ENCODE data around the gene ATAD2B. TPM values are rescaled to one million over a fixed set of nuclear protein-coding genes. Genes with fewer than 3 reads are reported as not detected.

The ATAD2B gene
- total RNA-seq, 2 experiments from 2014 or later = 12.9 to 15.4 TPM

- no peaks in the 10 kb centered on the region for H3K9me3 Mint-ChIP-seq
- no peaks in the 10 kb centered on the region for H3K36me3 Mint-ChIP-seq (ENCODE audit: low read depth)
- no peak for DNase-seq
- intact Hi-C loops (cut with micrococcal nuclease) = no loop called here
- no peaks in the 10 kb centered on the region for H3K27me3 Mint-ChIP-seq (ENCODE audit: low read depth)
- CTCF ChIA-PET = no interaction called here
- no peaks in the 10 kb centered on the region for H3K4me1 Mint-ChIP-seq (ENCODE audit: low read depth)
- no peak overlapping the region for H3K4me3 Mint-ChIP-seq
- no peak overlapping the region for H3K27ac Mint-ChIP-seq
Measured at GRCh38 chr2:23712756-23713151, 214.2 kb downstream of the ATAD2B start.

GRCh38 chr2:23711979-23712755 is 214.8 kb downstream of the ATAD2B start:
- no peak for DNase-seq
- Mint-ChIP-seq H3K36me3 (ENCODE audit: low read depth) (peaks cover 3% of the 10 kb centered on the region), H3K9me3 (no peaks in the 10 kb centered on the region), H3K4me3 (no peak overlapping the region), H3K27me3 (ENCODE audit: low read depth) (no peaks in the 10 kb centered on the region), H3K4me1 (ENCODE audit: low read depth) (no peaks in the 10 kb centered on the region), H3K27ac (no peak overlapping the region)
- CTCF ChIA-PET = no interaction called here
- intact Hi-C loops (cut with micrococcal nuclease) = no loop called here

DNA sequence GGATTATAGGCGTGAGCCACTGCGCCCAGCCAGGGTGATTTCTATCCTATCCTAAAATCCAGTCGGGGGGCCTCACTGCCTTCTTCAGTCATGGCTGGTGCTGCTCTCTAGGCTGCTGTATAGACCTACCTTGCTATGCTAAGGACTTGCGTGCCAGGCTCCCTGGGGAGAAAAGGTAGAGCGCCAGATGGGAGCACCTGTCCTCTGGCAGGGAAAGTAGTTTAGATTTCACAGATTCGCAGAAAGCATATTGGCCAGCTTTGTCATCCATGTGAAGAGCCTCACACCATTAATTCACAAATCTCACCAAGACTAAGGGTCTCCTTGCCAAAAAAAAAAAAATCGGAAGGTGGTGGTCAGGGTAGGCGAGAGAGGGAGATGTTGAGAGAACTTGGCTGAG is 217.6 kb downstream of the ATAD2B start:
- CTCF ChIA-PET = no interaction called here
- H3K9me3 Mint-ChIP-seq = no peaks in the 10 kb centered on the region
- no peak overlapping the region for H3K4me3 Mint-ChIP-seq
- no peak overlapping the region for H3K27ac Mint-ChIP-seq
- no peak for DNase-seq
- intact Hi-C loops (cut with micrococcal nuclease) = no loop called here
- no peaks in the 10 kb centered on the region for H3K27me3 Mint-ChIP-seq (ENCODE audit: low read depth)
- H3K36me3 Mint-ChIP-seq (ENCODE audit: low read depth) = peaks cover 15% of the 10 kb centered on the region
- H3K4me1 Mint-ChIP-seq (ENCODE audit: low read depth) = no peaks in the 10 kb centered on the region

DNA sequence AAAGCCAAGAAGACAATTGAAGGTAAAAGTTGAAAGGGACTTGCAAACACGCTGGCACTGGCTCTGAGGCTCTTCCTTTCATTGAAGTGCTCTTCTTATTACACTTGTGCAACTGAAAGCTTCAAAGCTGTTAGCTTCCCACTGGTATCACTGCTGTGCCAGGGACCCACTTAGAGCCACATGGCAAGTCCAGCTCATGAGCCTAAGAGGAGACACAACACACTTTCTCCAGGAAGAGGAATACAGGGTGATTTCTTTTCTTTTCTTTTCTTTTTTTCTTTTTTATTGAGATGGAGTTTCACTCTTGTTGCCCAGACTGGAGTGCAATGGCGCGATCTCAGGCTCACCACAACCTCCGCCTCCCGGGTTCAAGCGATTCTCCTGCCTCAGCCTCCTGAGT is 218.2 kb downstream of the ATAD2B start:
- CTCF ChIA-PET = no interaction called here
- intact Hi-C loops (cut with micrococcal nuclease) = no loop called here
- peaks cover 15% of the 10 kb centered on the region for H3K36me3 Mint-ChIP-seq (ENCODE audit: low read depth)
- no peaks in the 10 kb centered on the region for H3K4me1 Mint-ChIP-seq (ENCODE audit: low read depth)
- H3K27ac Mint-ChIP-seq = no peak overlapping the region
- H3K4me3 Mint-ChIP-seq = no peak overlapping the region
- H3K27me3 Mint-ChIP-seq (ENCODE audit: low read depth) = no peaks in the 10 kb centered on the region
- H3K9me3 Mint-ChIP-seq = no peaks in the 10 kb centered on the region
- DNase-seq = no peak

GRCh38 chr2:23707096-23707495 is 219.8 kb downstream of the ATAD2B start:
- DNase-seq = no peak
- Mint-ChIP-seq H3K9me3 (no peaks in the 10 kb centered on the region), H3K4me3 (no peak overlapping the region), H3K27me3 (ENCODE audit: low read depth) (no peaks in the 10 kb centered on the region), H3K27ac (no peak overlapping the region), H3K36me3 (ENCODE audit: low read depth) (peaks cover 15% of the 10 kb centered on the region), H3K4me1 (ENCODE audit: low read depth) (no peaks in the 10 kb centered on the region)
- intact Hi-C loops (cut with micrococcal nuclease) = no loop called here
- CTCF ChIA-PET = no interaction called here

- CTCF ChIA-PET = no interaction called here
- no peaks in the 10 kb centered on the region for H3K27me3 Mint-ChIP-seq (ENCODE audit: low read depth)
- no peaks in the 10 kb centered on the region for H3K4me1 Mint-ChIP-seq (ENCODE audit: low read depth)
- no peak for DNase-seq
- H3K36me3 Mint-ChIP-seq (ENCODE audit: low read depth) = peaks cover 15% of the 10 kb centered on the region
- H3K9me3 Mint-ChIP-seq = no peaks in the 10 kb centered on the region
- no peak overlapping the region for H3K4me3 Mint-ChIP-seq
- intact Hi-C loops (cut with micrococcal nuclease) = no loop called here
- H3K27ac Mint-ChIP-seq = no peak overlapping the region
Measured at GRCh38 chr2:23706613-23707078, 220.3 kb downstream of the ATAD2B start.

DNA sequence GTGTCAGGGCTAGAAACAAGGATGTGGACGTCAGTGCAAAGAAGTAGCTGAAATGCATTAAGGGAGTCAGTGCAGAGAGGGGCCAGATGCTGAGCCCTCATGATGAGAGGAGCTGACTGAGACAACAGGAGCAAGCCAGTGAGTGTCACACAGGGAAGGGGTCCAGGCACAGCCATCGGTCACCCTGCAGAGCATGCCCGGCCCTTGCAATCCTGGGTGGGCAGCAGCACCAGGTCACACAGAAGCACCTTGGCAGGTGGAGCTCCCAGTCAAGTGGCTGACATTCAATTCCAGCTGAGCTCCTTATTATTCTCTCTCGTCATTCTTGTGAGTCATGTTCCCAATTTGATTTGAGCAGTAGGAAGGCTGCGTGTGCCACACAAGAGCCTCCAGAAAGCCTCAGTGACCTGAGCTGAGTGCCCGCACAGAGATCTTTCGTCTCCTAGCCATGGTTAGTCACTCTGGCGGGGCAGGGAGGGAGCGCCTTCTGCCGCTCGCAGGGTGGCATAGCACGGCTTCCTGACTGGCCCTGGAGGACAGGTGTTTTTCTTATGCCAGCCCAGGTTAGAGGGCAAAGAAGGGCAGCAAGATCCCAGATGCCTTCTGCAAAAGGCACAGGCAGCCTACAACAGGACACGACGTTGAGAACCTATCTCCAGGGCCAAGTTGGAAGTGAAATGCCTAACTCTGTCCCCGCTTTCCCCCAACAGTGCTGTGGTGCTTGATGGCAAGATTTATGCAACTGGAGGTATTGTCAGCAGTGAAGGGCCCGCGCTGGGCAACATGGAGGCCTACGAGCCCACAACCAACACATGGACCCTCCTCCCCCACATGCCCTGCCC is 220.9 kb downstream of the ATAD2B start:
- no peak for DNase-seq
- intact Hi-C loops (cut with micrococcal nuclease) = no loop called here
- H3K27me3 Mint-ChIP-seq (ENCODE audit: low read depth) = no peaks in the 10 kb centered on the region

DNA sequence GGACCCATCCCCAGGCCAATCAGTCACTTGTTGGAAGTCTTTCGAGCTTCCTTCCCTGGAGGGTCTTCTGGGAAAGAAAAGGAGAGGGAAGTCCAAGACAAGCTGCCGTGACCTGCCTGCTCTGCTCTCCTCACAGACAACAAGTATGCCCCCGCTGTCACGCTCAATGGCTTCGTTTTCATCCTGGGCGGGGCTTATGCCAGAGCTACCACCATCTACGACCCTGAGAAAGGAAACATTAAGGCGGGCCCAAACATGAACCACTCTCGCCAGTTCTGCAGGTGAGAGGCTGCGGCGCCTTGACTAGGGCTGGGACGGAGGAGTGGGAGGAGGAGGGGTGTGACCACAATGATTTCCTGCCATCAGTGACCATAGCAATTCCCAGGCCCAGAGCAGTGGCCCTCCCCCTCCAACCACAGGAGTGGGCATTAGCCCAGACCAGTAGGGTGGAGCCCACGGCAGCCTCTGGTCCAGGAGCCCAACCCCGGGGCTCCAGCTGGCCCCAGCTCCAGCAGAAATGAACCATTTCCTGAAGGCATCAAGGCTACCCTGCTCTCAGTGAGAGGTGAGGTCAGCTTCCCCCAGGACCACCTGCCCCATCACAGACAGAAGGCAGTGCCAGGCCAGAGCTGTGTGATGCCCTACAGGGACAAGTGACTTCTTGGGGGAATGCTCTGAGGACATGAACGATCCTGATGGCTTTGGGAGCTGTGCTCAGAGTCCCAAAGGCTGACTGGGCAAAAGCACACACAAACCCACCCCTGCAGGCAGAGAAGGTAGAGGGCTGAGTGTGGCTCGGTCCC is 223.1 kb downstream of the ATAD2B start:
- Mint-ChIP-seq H3K27me3 (ENCODE audit: low read depth) (no peaks in the 10 kb centered on the region), H3K27ac (no peak overlapping the region), H3K9me3 (no peaks in the 10 kb centered on the region), H3K36me3 (ENCODE audit: low read depth) (peaks cover 19% of the 10 kb centered on the region), H3K4me1 (ENCODE audit: low read depth) (no peaks in the 10 kb centered on the region), H3K4me3 (no peak overlapping the region)
- intact Hi-C loops (cut with micrococcal nuclease) = no loop called here
- CTCF ChIA-PET = no interaction called here
- no peak for DNase-seq

More for the DNA sequence above, 220.9 kb downstream of the ATAD2B start:
- no peak overlapping the region for H3K4me3 Mint-ChIP-seq
- no peak overlapping the region for H3K27ac Mint-ChIP-seq
- no peaks in the 10 kb centered on the region for H3K9me3 Mint-ChIP-seq
- H3K4me1 Mint-ChIP-seq (ENCODE audit: low read depth) = no peaks in the 10 kb centered on the region
- peaks cover 15% of the 10 kb centered on the region for H3K36me3 Mint-ChIP-seq (ENCODE audit: low read depth)
- CTCF ChIA-PET = interaction anchor here (0.5 kb wide), 1 partner anchor 202 kb away, joined by 3 read pairs; no protein-coding TSS in a partner anchor

DNA sequence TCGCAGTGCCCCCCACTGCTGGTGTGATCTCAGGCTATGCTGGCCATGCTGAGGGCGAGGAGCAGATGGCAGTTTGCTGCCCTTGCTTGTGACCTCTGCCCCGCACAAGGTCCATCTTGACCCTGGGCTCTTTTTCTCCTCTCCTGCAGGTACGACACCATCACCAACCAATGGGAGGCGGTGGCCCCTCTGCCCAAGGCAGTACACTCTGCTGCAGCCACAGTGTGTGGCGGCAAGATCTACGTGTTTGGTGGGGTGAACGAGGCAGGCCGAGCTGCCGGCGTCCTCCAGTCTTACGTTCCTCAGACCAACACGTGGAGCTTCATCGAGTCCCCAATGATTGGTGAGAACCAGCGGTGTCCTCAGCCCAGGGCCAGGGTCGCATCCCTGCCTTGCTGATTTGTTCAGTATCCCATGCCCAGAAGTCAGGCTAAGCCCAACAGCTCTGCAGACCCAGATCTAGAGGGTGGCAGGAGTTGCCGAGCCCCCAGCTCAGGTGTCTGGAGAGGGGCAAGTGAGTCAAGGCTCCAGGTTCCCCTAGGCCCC is 223.8 kb downstream of the ATAD2B start:
- no peak overlapping the region for H3K27ac Mint-ChIP-seq
- H3K36me3 Mint-ChIP-seq (ENCODE audit: low read depth) = peaks cover 19% of the 10 kb centered on the region
- H3K27me3 Mint-ChIP-seq (ENCODE audit: low read depth) = no peaks in the 10 kb centered on the region
- intact Hi-C loops (cut with micrococcal nuclease) = no loop called here
- no peaks in the 10 kb centered on the region for H3K9me3 Mint-ChIP-seq
- DNase-seq = no peak
- no peak overlapping the region for H3K4me3 Mint-ChIP-seq
- CTCF ChIA-PET = no interaction called here
- no peaks in the 10 kb centered on the region for H3K4me1 Mint-ChIP-seq (ENCODE audit: low read depth)

DNA sequence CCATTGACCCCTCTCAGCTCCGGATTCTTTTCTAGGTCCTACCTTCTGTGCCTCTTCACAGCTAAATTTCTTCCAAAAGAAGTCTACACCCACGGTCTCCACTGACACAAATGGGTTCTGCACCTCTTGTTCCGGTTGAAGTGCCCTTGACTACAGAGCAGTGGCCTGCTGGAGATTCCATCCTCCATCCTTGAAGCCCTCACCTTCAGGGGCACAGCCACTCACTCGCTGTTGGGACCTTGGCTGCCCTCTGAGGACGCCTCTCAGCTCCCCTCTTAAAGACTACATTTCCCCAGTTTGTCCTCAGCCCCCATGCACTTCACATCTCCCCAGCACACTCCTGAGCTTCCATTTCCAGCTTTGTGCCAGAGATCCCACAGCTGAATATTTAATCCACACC is 226.3 kb downstream of the ATAD2B start:
- peaks cover 7% of the 10 kb centered on the region for H3K36me3 Mint-ChIP-seq (ENCODE audit: low read depth)
- no peak for DNase-seq
- no peak overlapping the region for H3K4me3 Mint-ChIP-seq
- H3K4me1 Mint-ChIP-seq (ENCODE audit: low read depth) = no peaks in the 10 kb centered on the region
- H3K27me3 Mint-ChIP-seq (ENCODE audit: low read depth) = no peaks in the 10 kb centered on the region
- no peak overlapping the region for H3K27ac Mint-ChIP-seq
- no peaks in the 10 kb centered on the region for H3K9me3 Mint-ChIP-seq
- CTCF ChIA-PET = no interaction called here
- intact Hi-C loops (cut with micrococcal nuclease) = no loop called here

- CTCF ChIA-PET = no interaction called here
Measured at GRCh38 chr2:23699580-23699925, 227.4 kb downstream of the ATAD2B start.

More at GRCh38 chr2:23699580-23699925, 227.4 kb downstream of the ATAD2B start:
- DNase-seq = no peak
- Mint-ChIP-seq H3K9me3 (no peaks in the 10 kb centered on the region), H3K4me1 (ENCODE audit: low read depth) (no peaks in the 10 kb centered on the region), H3K36me3 (ENCODE audit: low read depth) (peaks cover 4% of the 10 kb centered on the region), H3K27me3 (ENCODE audit: low read depth) (no peaks in the 10 kb centered on the region), H3K27ac (no peak overlapping the region), H3K4me3 (no peak overlapping the region)
- intact Hi-C loops (cut with micrococcal nuclease) = no loop called here
